ENCODE results near the gene IHH.

IHH gene

GRCh38 chr2:219018286-219018685 lies 42.4 kb downstream of the IHH start (continued):
- no peak for TF ChIP-seq ZNF639 (tag by site-specific recombination; IDR thresholded peaks at IDR 0.05)
- no peak for TF ChIP-seq ZNF366 (tag by site-specific recombination; conservative IDR thresholded peaks at IDR 0.05)
- no peak for TF ChIP-seq ZNF585B (tag by site-specific recombination; IDR thresholded peaks at IDR 0.05)
- TF ChIP-seq OVOL3 (tag by site-specific recombination; IDR thresholded peaks at IDR 0.05), result no peak
- TF ChIP-seq ZNF837 (tag by site-specific recombination; IDR thresholded peaks at IDR 0.05), result no peak
- no peak for TF ChIP-seq CTCF (tag by site-specific recombination; IDR thresholded peaks at IDR 0.05)

- POLR2A ChIA-PET, result no interaction called here
- TF ChIP-seq TSHZ1 (tag by site-specific recombination; IDR thresholded peaks at IDR 0.05; ENCODE audit: borderline replicate concordance) (no peak), GLI2 (tag by site-specific recombination; IDR thresholded peaks at IDR 0.05; ENCODE audit: borderline replicate concordance, low read depth) (no peak), ZNF221 (tag by site-specific recombination; IDR thresholded peaks at IDR 0.05; ENCODE audit: borderline replicate concordance) (no peak), KLF10 (tag by site-specific recombination; IDR thresholded peaks at IDR 0.05) (no peak), ZNF138 (tag by site-specific recombination; IDR thresholded peaks at IDR 0.05; ENCODE audit: borderline replicate concordance) (no peak), SCRT2 (tag by site-specific recombination; IDR thresholded peaks at IDR 0.05) (no peak), ZNF639 (tag by site-specific recombination; IDR thresholded peaks at IDR 0.05) (no peak)
- Histone ChIP-seq H3K27ac (ENCODE audit: extremely low read depth, low read depth, low read length) (no peak overlapping the region), H3K4me1 (ENCODE audit: control insufficient read depth, insufficient read depth, low read length) (no peaks in the 10 kb centered on the region), H3K9me3 (ENCODE audit: control insufficient read depth, insufficient read depth, low read depth, low read length) (no peaks in the 10 kb centered on the region), H3K36me3 (ENCODE audit: control insufficient read depth in 2 of 2, insufficient read depth in 1 of 2, low read length in 2 of 2) (no peaks in the 10 kb centered on the region), H3K4me3 (ENCODE audit: low read depth, low read length) (no peak overlapping the region)
- CTCF ChIA-PET, result interaction anchor here (0.5 to 2.0 kb wide), 6 partner anchors 13 to 513 kb away, joined by 3 to 11 read pairs (median 4); no protein-coding TSS in a partner anchor
Observed at GRCh38 chr2:219017201-219017931, 43.4 kb downstream of the IHH start.

- Histone ChIP-seq H3K4me1 (ENCODE audit: control insufficient read depth, insufficient read depth, low read length) (no peaks in the 10 kb centered on the region), H3K4me3 (ENCODE audit: low read depth, low read length) (no peak overlapping the region), H3K27ac (ENCODE audit: extremely low read depth, low read depth, low read length) (no peak overlapping the region), H3K36me3 (ENCODE audit: control insufficient read depth in 2 of 2, insufficient read depth in 1 of 2, low read length in 2 of 2) (no peaks in the 10 kb centered on the region), H3K9me3 (ENCODE audit: control insufficient read depth, insufficient read depth, low read depth, low read length) (no peaks in the 10 kb centered on the region)
- CTCF ChIA-PET, result interaction anchor here (0.5 to 2.0 kb wide), 5 partner anchors 13 to 513 kb away, joined by 3 to 11 read pairs (median 4); no protein-coding TSS in a partner anchor
- POLR2A ChIA-PET, result no interaction called here
- TF ChIP-seq ZNF10 (tag by site-specific recombination; IDR thresholded peaks at IDR 0.05), result no peak
- no peak for TF ChIP-seq ZNF350 (tag by site-specific recombination; IDR thresholded peaks at IDR 0.05)
- TF ChIP-seq ZNF174 (tag by site-specific recombination; IDR thresholded peaks at IDR 0.05), result no peak
- TF ChIP-seq ZFP69B (tag by site-specific recombination; IDR thresholded peaks at IDR 0.05), result no peak
- no peak for TF ChIP-seq ZNF23 (tag by site-specific recombination; IDR thresholded peaks at IDR 0.05; ENCODE audit: borderline replicate concordance)
- no peak for TF ChIP-seq ZNF157 (tag by site-specific recombination; IDR thresholded peaks at IDR 0.05)
- TF ChIP-seq HIC1 (tag by site-specific recombination; IDR thresholded peaks at IDR 0.05), result no peak
- TF ChIP-seq ZNF510 (tag by site-specific recombination; IDR thresholded peaks at IDR 0.05; ENCODE audit: insufficient replicate concordance), result no peak
- no peak for TF ChIP-seq ZNF561 (tag by site-specific recombination; IDR thresholded peaks at IDR 0.05; ENCODE audit: borderline replicate concordance)
- TF ChIP-seq ZNF19 (tag by site-specific recombination; IDR thresholded peaks at IDR 0.05; ENCODE audit: low read depth), result no peak
Observed at GRCh38 chr2:219016721-219017120, 44.0 kb downstream of the IHH start.
